HEK293T (cell line): ENCODE measurements around the gene CELF5.

ENCODE experiments used
- CTCF ChIA-PET: fragments of 350-600 bp; formaldehyde crosslinking; extraction: SDS; loops from one replicate; lab custom pipeline; 2021; ENCODE audit warnings: antibody characterized with exemption, inconsistent platforms; lab: Yijun Ruan, JAX
- POLR2A ChIA-PET: fragments of 350-600 bp; formaldehyde crosslinking; extraction: SDS; loops from one replicate; lab custom pipeline; 2020; ENCODE audit warnings: antibody characterized with exemption, inconsistent platforms; lab: Yijun Ruan, JAX
- DNase-seq: peaks from one replicate; pipeline ENCODE4 v3.0.0; 2012; ENCODE audit warnings: mixed read lengths; ENCODE audit errors: extremely low spot score
- ARNT ChIP-seq: fragments of 450-650 bp; IDR thresholded peaks from 2 replicates; pipeline ENCODE4 v1.6.1; 2017; ENCODE audit warnings: mild to moderate bottlenecking
- BHLHE40 ChIP-seq: fragments of 450-650 bp; IDR thresholded peaks from 2 replicates; pipeline ENCODE4 v1.6.1; 2016; ENCODE audit warnings: mild to moderate bottlenecking, moderate library complexity, borderline replicate concordance
- CTBP1 ChIP-seq: fragments of 450-650 bp; IDR thresholded peaks from 2 replicates; pipeline ENCODE4 v1.6.1; 2016; ENCODE audit warnings: borderline replicate concordance
- ELF4 ChIP-seq: fragments of 450-650 bp; IDR thresholded peaks from 2 replicates; pipeline ENCODE4 v1.6.1; 2017; ENCODE audit warnings: antibody characterized with exemption
- FOXA1 ChIP-seq: fragments of 450-650 bp; IDR thresholded peaks from 2 replicates; pipeline ENCODE4 v1.6.1; 2016; ENCODE audit warnings: mild to moderate bottlenecking
- FOXK2 ChIP-seq: fragments of 450-650 bp; IDR thresholded peaks from 2 replicates; pipeline ENCODE4 v1.6.1; 2016; ENCODE audit warnings: mild to moderate bottlenecking
- FOXM1 ChIP-seq: fragments of 450-650 bp; IDR thresholded peaks from 2 replicates; pipeline ENCODE4 v1.6.1; 2017; ENCODE audit warnings: mild to moderate bottlenecking, borderline replicate concordance
- HDGF ChIP-seq: fragments of 450-650 bp; IDR thresholded peaks from 2 replicates; pipeline ENCODE4 v1.6.1; 2017; ENCODE audit warnings: antibody characterized with exemption, borderline replicate concordance
- L3MBTL2 ChIP-seq: fragments of 450-650 bp; conservative IDR thresholded peaks from 2 replicates; pipeline ENCODE4 v1.6.1; 2016; ENCODE audit warnings: mild to moderate bottlenecking
- LEF1 ChIP-seq: fragments of 450-650 bp; IDR thresholded peaks from 2 replicates; pipeline ENCODE4 v1.6.1; 2017; ENCODE audit warnings: mild to moderate bottlenecking, borderline replicate concordance
- NFRKB ChIP-seq: fragments of 450-650 bp; IDR thresholded peaks from 2 replicates; pipeline ENCODE4 v1.6.1; 2016; ENCODE audit warnings: mild to moderate bottlenecking, moderate library complexity
- PKNOX1 ChIP-seq: fragments of 450-650 bp; IDR thresholded peaks from 2 replicates; pipeline ENCODE4 v1.6.1; 2016
- SP1 ChIP-seq: fragments of 450-650 bp; IDR thresholded peaks from 2 replicates; pipeline ENCODE4 v1.6.1; 2017
- SUZ12 ChIP-seq: fragments of 450-650 bp; IDR thresholded peaks from 2 replicates; pipeline ENCODE4 v1.6.1; 2016; ENCODE audit warnings: mild to moderate bottlenecking
- TARDBP ChIP-seq: fragments of 450-650 bp; IDR thresholded peaks from 2 replicates; pipeline ENCODE4 v1.6.1; 2016
- ZNF384 ChIP-seq: fragments of 450-650 bp; IDR thresholded peaks from 2 replicates; pipeline ENCODE4 v1.6.1; 2016

Gene CELF5

GRCh38 chr19:3309724-3310123 lies 85.3 kb downstream of the CELF5 start:
- ChIA-PET CTCF (no interaction called here), POLR2A (no interaction called here)
- TF ChIP-seq L3MBTL2: no peak
- no peak for TF ChIP-seq FOXM1
- TF ChIP-seq ELF4: no peak
- no peak for TF ChIP-seq FOXA1
- TF ChIP-seq NFRKB: no peak
- no peak for TF ChIP-seq CTBP1
- TF ChIP-seq BHLHE40: no peak
- TF ChIP-seq ZNF384: no peak
- TF ChIP-seq LEF1: no peak
- no peak for TF ChIP-seq SUZ12
- TF ChIP-seq ARNT: no peak
- no peak for TF ChIP-seq TARDBP
- no peak for TF ChIP-seq SP1
- no peak for TF ChIP-seq HDGF
- no peak for DNase-seq

- ChIA-PET CTCF (no interaction called here), POLR2A (no interaction called here)
- no peak for TF ChIP-seq L3MBTL2
- TF ChIP-seq SUZ12: no peak
- no peak for TF ChIP-seq LEF1
- no peak for TF ChIP-seq FOXK2
- no peak for TF ChIP-seq ZNF384
- no peak for TF ChIP-seq FOXA1
- no peak for TF ChIP-seq SP1
- no peak for TF ChIP-seq CTBP1
- TF ChIP-seq ARNT: no peak
- TF ChIP-seq NFRKB: no peak
- TF ChIP-seq BHLHE40: no peak
- no peak for TF ChIP-seq FOXM1
- TF ChIP-seq TARDBP: no peak
- TF ChIP-seq PKNOX1: no peak
- DNase-seq: no peak
Observed at GRCh38 chr19:3310280-3310679, 85.8 kb downstream of the CELF5 start.

- CTCF ChIA-PET: no interaction called here
- no peak for DNase-seq
- TF ChIP-seq TARDBP (no peak), HDGF (no peak), L3MBTL2 (no peak), ELF4 (no peak), FOXM1 (no peak)
- POLR2A ChIA-PET: no interaction called here
Observed at GRCh38 chr19:3310711-3311110, 86.2 kb downstream of the CELF5 start.

DNA sequence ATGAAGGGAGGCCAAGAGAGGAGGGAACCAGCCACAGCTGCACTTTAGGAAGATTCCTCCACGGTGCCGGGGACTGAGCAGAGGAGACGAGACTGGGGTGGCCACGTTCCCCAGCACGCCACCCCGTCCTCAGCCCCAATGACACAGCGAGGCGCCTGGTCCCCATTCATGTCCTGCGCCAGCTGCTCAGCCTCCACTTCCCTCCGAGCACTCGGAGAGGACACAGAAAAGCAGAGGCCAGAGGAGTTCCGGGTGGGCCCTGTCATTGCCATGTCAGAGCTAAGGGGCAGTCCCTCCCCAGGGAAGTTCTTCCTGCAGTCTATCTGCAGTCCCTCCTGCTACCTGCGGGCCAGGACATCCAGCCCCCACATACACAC lies 88.7 kb downstream of the CELF5 start:
- CTCF ChIA-PET: no interaction called here
- POLR2A ChIA-PET: no interaction called here
- DNase-seq: no peak
- TF ChIP-seq SUZ12 (no peak), FOXM1 (no peak), CTBP1 (no peak), SP1 (no peak), LEF1 (no peak), ARNT (no peak), TARDBP (no peak), PKNOX1 (no peak), L3MBTL2 (no peak), ZNF384 (no peak), ELF4 (no peak), HDGF (no peak), FOXK2 (no peak)

DNA sequence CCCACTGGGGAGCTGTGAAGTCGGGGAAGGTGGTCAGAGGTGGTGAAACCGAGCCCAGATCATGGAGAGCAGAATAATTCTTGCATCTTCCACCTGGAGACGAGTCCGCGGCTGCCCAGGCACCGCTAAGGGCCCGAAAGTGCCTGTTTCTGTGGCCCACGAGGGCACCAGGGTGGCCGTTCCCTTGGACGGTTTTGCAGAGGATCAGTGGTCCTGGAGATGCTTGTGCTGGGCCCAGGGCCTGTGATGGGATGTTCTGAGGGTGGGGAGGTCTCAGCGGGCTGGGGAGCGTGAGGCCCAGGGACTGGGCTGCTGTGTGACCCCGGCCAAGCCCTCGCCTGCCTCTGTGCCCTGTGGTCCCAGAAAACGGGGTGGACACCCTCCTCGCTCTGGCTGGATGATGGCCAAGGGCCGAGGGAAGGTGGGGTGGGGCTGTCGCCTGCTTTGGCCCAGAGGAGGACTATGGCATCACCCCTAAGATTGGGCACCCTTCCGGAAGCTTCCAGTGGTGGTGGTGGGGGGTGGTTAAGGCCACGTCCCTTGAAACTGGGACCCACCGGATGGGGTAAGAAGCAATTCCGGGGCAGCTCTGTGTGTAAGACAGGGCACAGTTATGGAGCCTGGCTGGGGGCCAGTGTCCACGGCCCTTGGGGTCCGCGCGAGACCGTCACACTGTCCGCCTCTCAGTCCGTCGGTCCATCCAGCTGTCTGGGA lies 90.7 kb downstream of the CELF5 start:
- POLR2A ChIA-PET: no interaction called here
- DNase-seq: no peak
- no peak for TF ChIP-seq SP1
- TF ChIP-seq CTBP1: no peak
- TF ChIP-seq NFRKB: no peak
- TF ChIP-seq ZNF384: no peak
- no peak for TF ChIP-seq TARDBP
- TF ChIP-seq FOXK2: no peak
- CTCF ChIA-PET: no interaction called here

GRCh38 chr19:3315676-3315973 lies 91.2 kb downstream of the CELF5 start:
- ChIA-PET CTCF (no interaction called here), POLR2A (no interaction called here)
- no peak for TF ChIP-seq PKNOX1
- no peak for TF ChIP-seq NFRKB
- TF ChIP-seq SP1: no peak
- no peak for TF ChIP-seq FOXK2
- no peak for TF ChIP-seq SUZ12
- TF ChIP-seq FOXM1: no peak
- no peak for TF ChIP-seq CTBP1
- no peak for TF ChIP-seq HDGF
- no peak for TF ChIP-seq LEF1
- TF ChIP-seq FOXA1: no peak
- no peak for TF ChIP-seq BHLHE40
- DNase-seq: no peak
